Measurements from ENCODE around the gene DIRAS2.

DIRAS2 gene

GRCh38 chr9:90611568-90611967, 31.1 kb downstream of the DIRAS2 start:
- DNase-seq = no peak

- DNase-seq = no peak
Measured at GRCh38 chr9:90611121-90611520, 31.5 kb downstream of the DIRAS2 start.

- DNase-seq = no peak
Measured at GRCh38 chr9:90607701-90608516, 34.7 kb downstream of the DIRAS2 start.

GRCh38 chr9:90600029-90600428, 42.6 kb downstream of the DIRAS2 start:
- DNase-seq = no peak

- no peak for DNase-seq
Measured at GRCh38 chr9:90598191-90598590, 44.4 kb downstream of the DIRAS2 start.

- no peak for DNase-seq
Measured at GRCh38 chr9:90593646-90594045, 49.0 kb downstream of the DIRAS2 start.

- DNase-seq = no peak
Measured at GRCh38 chr9:90580576-90580975, 62.0 kb downstream of the DIRAS2 start.

GRCh38 chr9:90579181-90579580, 63.4 kb downstream of the DIRAS2 start:
- DNase-seq = no peak

GRCh38 chr9:90578126-90578815, 64.4 kb downstream of the DIRAS2 start:
- no peak for DNase-seq

- no peak for DNase-seq
Measured at GRCh38 chr9:90569511-90569910, 73.1 kb downstream of the DIRAS2 start.

- no peak for DNase-seq
Measured at GRCh38 chr9:90568667-90569066, 74.0 kb downstream of the DIRAS2 start.

- no peak for DNase-seq
Measured at GRCh38 chr9:90562229-90562628, 80.4 kb downstream of the DIRAS2 start.
